Vagina (tissue), 2 donors: ENCODE results near the gene ERBB4.

Experiments
- POLR2A ChIP-seq, 2 donors: fragments of 450-650 bp; IDR thresholded peaks; one replicate each; pipeline ENCODE4 v1.6.1; 2017; ENCODE audit warnings: antibody characterized with exemption in 2 of 2, mild to moderate bottlenecking in 2 of 2, moderate library complexity in 2 of 2
- POLR2AphosphoS5 ChIP-seq, 2 donors: sonication (generic); formaldehyde crosslinking; IDR thresholded peaks; one replicate each; pipeline ENCODE4 v1.9.0; 2017; ENCODE audit warnings: antibody characterized with exemption in 2 of 2, mild to moderate bottlenecking in 2 of 2, low read depth in 1 of 2; ENCODE audit not compliant: insufficient read depth in 1 of 2
- TF ChIP-seq, protein P1 (sequence below), 3 experiments: fragments of 450-650 bp in 2 of 3; fragments of 200-600 bp in 1 of 3; sonication (generic) in 1 of 3; IDR thresholded peaks; one replicate each; pipeline ENCODE4 v1.5.1; 2017 to 2019; ENCODE audit warnings: antibody characterized with exemption in 3 of 3, mild to moderate bottlenecking in 2 of 3, moderate library complexity in 2 of 3

- TF ChIP-seq, protein P1, sequence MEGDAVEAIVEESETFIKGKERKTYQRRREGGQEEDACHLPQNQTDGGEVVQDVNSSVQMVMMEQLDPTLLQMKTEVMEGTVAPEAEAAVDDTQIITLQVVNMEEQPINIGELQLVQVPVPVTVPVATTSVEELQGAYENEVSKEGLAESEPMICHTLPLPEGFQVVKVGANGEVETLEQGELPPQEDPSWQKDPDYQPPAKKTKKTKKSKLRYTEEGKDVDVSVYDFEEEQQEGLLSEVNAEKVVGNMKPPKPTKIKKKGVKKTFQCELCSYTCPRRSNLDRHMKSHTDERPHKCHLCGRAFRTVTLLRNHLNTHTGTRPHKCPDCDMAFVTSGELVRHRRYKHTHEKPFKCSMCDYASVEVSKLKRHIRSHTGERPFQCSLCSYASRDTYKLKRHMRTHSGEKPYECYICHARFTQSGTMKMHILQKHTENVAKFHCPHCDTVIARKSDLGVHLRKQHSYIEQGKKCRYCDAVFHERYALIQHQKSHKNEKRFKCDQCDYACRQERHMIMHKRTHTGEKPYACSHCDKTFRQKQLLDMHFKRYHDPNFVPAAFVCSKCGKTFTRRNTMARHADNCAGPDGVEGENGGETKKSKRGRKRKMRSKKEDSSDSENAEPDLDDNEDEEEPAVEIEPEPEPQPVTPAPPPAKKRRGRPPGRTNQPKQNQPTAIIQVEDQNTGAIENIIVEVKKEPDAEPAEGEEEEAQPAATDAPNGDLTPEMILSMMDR (IDR thresholded peaks at IDR 0.05): no peak
- no peak for TF ChIP-seq POLR2AphosphoS5 (IDR thresholded peaks at IDR 0.05; ENCODE audit: insufficient read depth in 1 of 2, low read depth in 1 of 2)
- TF ChIP-seq POLR2A (IDR thresholded peaks at IDR 0.05): no peak
Observed at GRCh38 chr2:211479536-211480150, 1059.0 kb downstream of the ERBB4 start.
